H1 (cell line): ENCODE results near the gene SLC20A1. TPM values are rescaled to one million over a fixed set of nuclear protein-coding genes. Genes with fewer than 3 reads are reported as not detected.

Experiments used
- CTCF ChIA-PET: fragments of 300-600 bp; sonication (Branson Sonifier 250); formaldehyde crosslinking; loops from one replicate; lab custom pipeline; 2021; ENCODE audit not compliant: partially characterized antibody; lab: Charles Lee
- POLR2A ChIA-PET: fragments of 300-600 bp; sonication (Branson Sonifier 250); formaldehyde crosslinking; loops from one replicate; lab custom pipeline; 2021; ENCODE audit warnings: inconsistent platforms; ENCODE audit not compliant: partially characterized antibody; lab: Charles Lee
- DNase-seq, 2 experiments: peaks; one replicate each; pipeline versions ENCODE4 v3.0.0 to v3.0.0-alpha.2; 2010 to 2022; ENCODE audit warnings: low spot score in 2 of 2, low read depth in 1 of 2, mixed read lengths in 1 of 2
- FAIRE-seq: peaks from 2 replicates; lab custom pipeline; 2011; peaks lifted over from hg19 to GRCh38; lab: Jason Lieb, UNC
- H2AFZ ChIP-seq: 2 replicates; pipeline ENCODE4 v1.8.1; 2012; ENCODE audit warnings: low read length, inconsistent platforms
- H2AK5ac ChIP-seq: 2 replicates; pipeline ENCODE4 v1.6.1; 2013; ENCODE audit warnings: low read depth, low read length
- H2BK120ac ChIP-seq: replicated peaks from 2 replicates; pipeline ENCODE3; 2013; ENCODE audit warnings: low read depth, low read length, inconsistent platforms
- H2BK12ac ChIP-seq: 2 replicates; pipeline ENCODE4 v1.6.1; 2013; ENCODE audit warnings: low read depth, low read length
- H2BK15ac ChIP-seq: 2 replicates; pipeline ENCODE4 v1.6.1; 2013; ENCODE audit warnings: low read length
- H2BK20ac ChIP-seq: 2 replicates; pipeline ENCODE4 v1.6.1; 2013; ENCODE audit warnings: low read length
- H2BK5ac ChIP-seq: 2 replicates; pipeline ENCODE4 v1.6.1; 2013; ENCODE audit warnings: low read depth, low read length
- H3K14ac ChIP-seq: 2 replicates; pipeline ENCODE4 v1.6.1; 2013; ENCODE audit warnings: inconsistent platforms; ENCODE audit not compliant: insufficient read length
- H3K18ac ChIP-seq: 2 replicates; pipeline ENCODE4 v1.6.1; 2013; ENCODE audit warnings: low read length; ENCODE audit errors: extremely low read depth
- H3K23ac ChIP-seq: 2 replicates; pipeline ENCODE4 v1.6.1; 2013; ENCODE audit warnings: inconsistent platforms; ENCODE audit not compliant: insufficient read length
- H3K23me2 ChIP-seq: 2 replicates; pipeline ENCODE4 v1.6.1; 2013; ENCODE audit warnings: low read depth, low read length
- H3K27ac ChIP-seq: 2 replicates; pipeline ENCODE4 v1.6.1; 2011; ENCODE audit warnings: low read depth, low read length, inconsistent platforms
- H3K27me3 ChIP-seq, 4 experiments: replicated peaks in 1 of 4; 1 replicate in 1 of 4; 2 replicates in 3 of 4; pipeline versions ENCODE4 v1.6.1 to v1.8.1; 2011 to 2013; ENCODE audit warnings: low read length in 3 of 4, mild to moderate bottlenecking in 3 of 4, inconsistent platforms in 2 of 4, mixed read lengths in 2 of 4, moderate library complexity in 1 of 4; ENCODE audit not compliant: control insufficient read depth in 3 of 4, insufficient read depth in 3 of 4; ENCODE audit errors: extremely low read depth in 1 of 4
- H3K36me3 ChIP-seq, 4 experiments: 2 replicates each; pipeline versions ENCODE4 v1.6.1 to v1.8.1; 2011 to 2013; ENCODE audit warnings: mild to moderate bottlenecking in 4 of 4, low read length in 3 of 4, moderate library complexity in 2 of 4, control low read depth in 1 of 4, inconsistent platforms in 1 of 4; ENCODE audit not compliant: insufficient read depth in 4 of 4, control insufficient read depth in 2 of 4
- H3K4ac ChIP-seq: replicated peaks from 2 replicates; pipeline ENCODE3; 2013; ENCODE audit warnings: low read length, low read depth, mixed read lengths, inconsistent platforms; ENCODE audit not compliant: insufficient read length
- H3K4me1 ChIP-seq, 4 experiments: replicated peaks in 1 of 4; 1 replicate in 1 of 4; 2 replicates in 3 of 4; pipeline versions ENCODE4 v1.6.1 to v1.8.1; 2011 to 2013; ENCODE audit warnings: low read length in 3 of 4, inconsistent platforms in 2 of 4, mixed read lengths in 1 of 4; ENCODE audit not compliant: insufficient read depth in 4 of 4, control insufficient read depth in 3 of 4
- H3K4me2 ChIP-seq, 2 experiments: 2 replicates each; pipeline versions ENCODE4 v1.6.1 to v1.8.1; 2011 to 2013; ENCODE audit warnings: low read depth in 2 of 2, low read length in 2 of 2, control low read depth in 1 of 2, inconsistent platforms in 1 of 2, mild to moderate bottlenecking in 1 of 2; ENCODE audit not compliant: insufficient read depth in 1 of 2
- H3K4me3 ChIP-seq, 4 experiments: fragments of 200-600, 300-600 bp in 1 of 4; sonication (generic), shearing (Covaris generic), sonication (Bioruptor Twin) in 1 of 4; 2 replicates each; pipeline versions ENCODE4 v1.5.1 to v1.8.1; 2011 to 2016; ENCODE audit warnings: low read length in 4 of 4, low read depth in 3 of 4, control low read depth in 2 of 4, inconsistent platforms in 2 of 4, mild to moderate bottlenecking in 2 of 4, mixed read lengths in 1 of 4, moderate library complexity in 1 of 4; ENCODE audit not compliant: insufficient read depth in 2 of 4; ENCODE audit errors: extremely low read depth in 1 of 4
- H3K56ac ChIP-seq: replicated peaks from 2 replicates; pipeline ENCODE3; 2013; ENCODE audit warnings: low read depth, mild to moderate bottlenecking, mixed read lengths, low read length, inconsistent platforms; ENCODE audit not compliant: insufficient read length
- H3K79me1 ChIP-seq: 2 replicates; pipeline ENCODE4 v1.6.1; 2013; ENCODE audit warnings: low read depth, low read length, control low read depth
- H3K79me2 ChIP-seq, 2 experiments: 2 replicates each; pipeline versions ENCODE4 v1.6.1 to v1.8.1; 2012 to 2013; ENCODE audit warnings: low read length in 2 of 2, mild to moderate bottlenecking in 2 of 2, inconsistent platforms in 1 of 2; ENCODE audit not compliant: insufficient read depth in 2 of 2, control insufficient read depth in 1 of 2
- H3K9ac ChIP-seq, 4 experiments: replicated peaks in 1 of 4; 1 replicate in 1 of 4; 2 replicates in 3 of 4; pipeline versions ENCODE4 v1.6.1 to v1.8.1; 2011 to 2013; ENCODE audit warnings: low read depth in 3 of 4, low read length in 3 of 4, control low read depth in 2 of 4, mild to moderate bottlenecking in 2 of 4, moderate library complexity in 2 of 4, inconsistent platforms in 1 of 4; ENCODE audit errors: extremely low read depth in 1 of 4
- H3K9me3 ChIP-seq, 2 experiments: 2 replicates each; pipeline versions ENCODE4 v1.6.1 to v1.8.1; 2012 to 2013; ENCODE audit warnings: mild to moderate bottlenecking in 2 of 2, moderate library complexity in 2 of 2, control low read depth in 1 of 2, inconsistent platforms in 1 of 2, low read depth in 1 of 2, low read length in 1 of 2, mixed read lengths in 1 of 2; ENCODE audit not compliant: insufficient read depth in 2 of 2
- H4K20me1 ChIP-seq, 2 experiments: replicated peaks in 1 of 2; 2 replicates each; pipeline versions ENCODE3 to v1.8.1; 2011 to 2013; ENCODE audit warnings: inconsistent platforms in 2 of 2, low read length in 2 of 2, mild to moderate bottlenecking in 1 of 2; ENCODE audit not compliant: insufficient read depth in 2 of 2, control insufficient read depth in 1 of 2
- H4K5ac ChIP-seq: 2 replicates; pipeline ENCODE4 v1.6.1; 2013; ENCODE audit warnings: low read length, low read depth, mixed read lengths, inconsistent platforms; ENCODE audit not compliant: insufficient read length
- H4K8ac ChIP-seq: 2 replicates; pipeline ENCODE4 v1.8.0; 2013; ENCODE audit warnings: mild to moderate bottlenecking, moderate library complexity, low read length, inconsistent platforms; ENCODE audit not compliant: insufficient read depth; ENCODE audit errors: extremely low read depth
- H4K91ac ChIP-seq: replicated peaks from 2 replicates; pipeline ENCODE3; 2013; ENCODE audit warnings: low read length, mixed read lengths, inconsistent platforms; ENCODE audit not compliant: insufficient read length
- BRCA1 ChIP-seq: IDR thresholded peaks from 2 replicates; pipeline ENCODE4 v1.6.1; 2012; ENCODE audit warnings: low read depth, low read length, improper control_type of control experiment
- CTBP2 ChIP-seq: IDR thresholded peaks from 2 replicates; pipeline ENCODE4 v1.7.0; 2011; ENCODE audit warnings: borderline replicate concordance, mild to moderate bottlenecking, moderate library complexity, mixed read lengths, low read length; ENCODE audit not compliant: insufficient read depth, insufficient read length
- EGR1 ChIP-seq: IDR thresholded peaks from 2 replicates; pipeline ENCODE4 v1.6.1; 2011; ENCODE audit warnings: low read depth, low read length, borderline replicate concordance
- EP300 ChIP-seq, 2 experiments: IDR thresholded peaks; 1 replicate in 1 of 2; 2 replicates in 1 of 2; pipeline ENCODE4 v1.6.1; 2011 to 2012; ENCODE audit warnings: low read depth in 2 of 2, low read length in 2 of 2, mild to moderate bottlenecking in 2 of 2, borderline replicate concordance in 1 of 2, inconsistent platforms in 1 of 2, moderate library complexity in 1 of 2
- RAD21 ChIP-seq, 2 experiments: IDR thresholded peaks in 1 of 2; conservative IDR thresholded peaks in 1 of 2; 2 replicates each; pipeline ENCODE4 v1.6.1; 2011; ENCODE audit warnings: low read depth in 2 of 2, low read length in 2 of 2, improper control_type of control experiment in 1 of 2, inconsistent platforms in 1 of 2, mild to moderate bottlenecking in 1 of 2, moderate library complexity in 1 of 2
- SP2 ChIP-seq: IDR thresholded peaks from 2 replicates; pipeline ENCODE4 v1.6.1; 2012; ENCODE audit warnings: mild to moderate bottlenecking, low read length, inconsistent platforms
- SP4 ChIP-seq: IDR thresholded peaks from 2 replicates; pipeline ENCODE4 v1.6.1; 2012; ENCODE audit warnings: low read length, inconsistent platforms
- SRF ChIP-seq: IDR thresholded peaks from 2 replicates; pipeline ENCODE4 v1.6.1; 2011; ENCODE audit warnings: mild to moderate bottlenecking, low read depth, low read length, moderate library complexity
- TAF1 ChIP-seq: IDR thresholded peaks from 2 replicates; pipeline ENCODE4 v1.6.1; 2011; ENCODE audit warnings: mild to moderate bottlenecking, low read depth, low read length
- TAF7 ChIP-seq: optimal IDR thresholded peaks from 2 replicates; pipeline ENCODE3; 2011; ENCODE audit warnings: low read depth, mild to moderate bottlenecking, inconsistent platforms, low read length, moderate library complexity, borderline replicate concordance
- TCF12 ChIP-seq: IDR thresholded peaks from 2 replicates; pipeline ENCODE4 v1.6.1; 2011; ENCODE audit warnings: low read depth, mild to moderate bottlenecking, low read length
- YY1 ChIP-seq: IDR thresholded peaks from 2 replicates; pipeline ENCODE4 v1.6.1; 2011; ENCODE audit warnings: low read depth, mild to moderate bottlenecking, low read length
- WGBS, 2 experiments: shearing (Covaris generic) in 1 of 2; methylation state at CpG; one replicate each; pipeline versions ENCODE4 v1.1.6 to v1.1.7; 2013 to 2015; ENCODE audit warnings: low lambda C conversion rate in 2 of 2, mixed read lengths in 2 of 2, inconsistent platforms in 1 of 2, low coverage in 1 of 2, missing lambda C conversion rate in 1 of 2; ENCODE audit not compliant: insufficient replicate concordance in 2 of 2, insufficient coverage in 1 of 2, insufficient read length in 1 of 2; ENCODE audit errors: extremely low coverage in 1 of 2, missing lambda C conversion rate in 1 of 2; 5-methylcytosine and 5-hydroxymethylcytosine counted together
- polyA plus RNA-seq, 7 experiments: library from polyadenylated mRNA; depleted of rRNA in 3 of 7; stranded (reverse) in 5 of 7; unstranded in 2 of 7; fragments of >200 nt in 5 of 7; fragments of 200-250 nt in 2 of 7; gene quantifications; 1 replicate in 5 of 7; 2 replicates in 1 of 7; 4 replicates in 1 of 7; pipeline versions ENCODE4 v1.2.1 to v1.2.3, GENCODE V29; 2011 to 2013; ENCODE audit warnings: missing spikeins in 2 of 7, mixed read lengths in 2 of 7
- total RNA-seq: library from RNA; stranded (reverse); fragmentation: NEBNext Ultra II Directional; extraction: Animal tissue kit (Norgen Biotek cat#: 25700); gene quantifications from 2 replicates; pipeline ENCODE4 v1.2.1, GENCODE V29; 2021
- TF ChIP-seq, protein P1 (sequence below): IDR thresholded peaks from 2 replicates; pipeline ENCODE4 v1.6.1; 2012; ENCODE audit warnings: low read length, inconsistent platforms

SLC20A1 gene
- total and polyA plus RNA-seq, 2 of the 8 experiments (the other 6 are each of a cell fraction or from before 2014, with no cell fraction given) = 42.6 to 105 TPM

DNA sequence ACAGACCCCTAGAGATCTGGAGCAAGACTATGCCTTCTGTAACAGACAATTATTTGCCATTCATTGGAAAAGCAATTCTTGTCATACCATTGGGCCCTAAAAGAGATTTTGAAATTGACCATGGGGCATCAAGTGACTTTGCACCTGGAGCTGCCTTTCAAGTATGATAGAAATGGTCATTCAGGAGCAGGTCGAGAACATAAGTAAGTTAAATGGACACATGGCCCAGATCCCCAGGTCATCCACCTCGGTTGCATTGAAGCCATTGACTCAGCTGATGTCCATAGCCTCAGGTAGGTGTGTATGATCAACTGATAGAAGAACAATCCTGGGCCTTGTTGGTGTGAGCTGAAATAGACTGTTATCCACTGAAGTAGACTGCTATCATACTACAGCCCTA, 42.0 kb upstream of the SLC20A1 start:
- no peak overlapping the region for H4K5ac ChIP-seq
- no peak overlapping the region for H2AFZ ChIP-seq
- H4K91ac ChIP-seq = no peak overlapping the region
- no peak overlapping the region for H3K27ac ChIP-seq
- H3K18ac ChIP-seq = no peak overlapping the region
- 88% methylated on average over 2 of the region's 2 CpGs; no CpG with 5 or more reads in 1 of the 2 experiments for WGBS, 2 experiments
- H2BK20ac ChIP-seq = no peak overlapping the region
- H3K9me3 ChIP-seq = no peaks in the 10 kb centered on the region
- H3K56ac ChIP-seq = no peak overlapping the region
- H3K27me3 ChIP-seq = no peaks in the 10 kb centered on the region
- no peak for DNase-seq
- POLR2A ChIA-PET = interaction anchor here (0.6 to 0.9 kb wide), 2 partner anchors 11 to 80 kb away, joined by 3 read pairs; no protein-coding TSS in a partner anchor
- CTCF ChIA-PET = interaction anchor here (1.3 to 8.9 kb wide), 4 partner anchors 23 to 123 kb away, joined by 3 to 57 read pairs (median 12); no protein-coding TSS in a partner anchor
- no peak overlapping the region for H2BK120ac ChIP-seq
- no peak for FAIRE-seq
- H3K23me2 ChIP-seq = no peaks in the 10 kb centered on the region
- H3K9ac ChIP-seq = no peak overlapping the region
- no peaks in the 10 kb centered on the region for H3K79me1 ChIP-seq
- no peak overlapping the region for H2BK12ac ChIP-seq
- H4K20me1 ChIP-seq = no peaks in the 10 kb centered on the region
- H2BK5ac ChIP-seq = no peak overlapping the region
- H3K4me3 ChIP-seq = no peak overlapping the region
- H2AK5ac ChIP-seq = no peak overlapping the region
- no peak overlapping the region for H3K4ac ChIP-seq
- H3K4me1 ChIP-seq = no peaks in the 10 kb centered on the region
- no peak overlapping the region for H2BK15ac ChIP-seq
- H3K4me2 ChIP-seq = no peak overlapping the region
- H3K23ac ChIP-seq = no peak overlapping the region
- H4K8ac ChIP-seq = no peak overlapping the region
- H3K36me3 ChIP-seq = no peaks in the 10 kb centered on the region
- no peak overlapping the region for H3K14ac ChIP-seq
- no peaks in the 10 kb centered on the region for H3K79me2 ChIP-seq
- TF ChIP-seq BRCA1 = no peak
- no peak for TF ChIP-seq TCF12
- no peak for TF ChIP-seq RAD21 (IDR thresholded peaks at IDR 0.05 in 1 of 2, conservative IDR thresholded peaks at IDR 0.05 in 1 of 2; ENCODE audit: low read depth in 2 of 2, low read length in 2 of 2)
- TF ChIP-seq TAF1 = no peak
- no peak for TF ChIP-seq SRF
- no peak for TF ChIP-seq YY1
- no peak for TF ChIP-seq EP300 (IDR thresholded peaks at IDR 0.05; ENCODE audit: borderline replicate concordance in 1 of 2, low read depth in 2 of 2, low read length in 2 of 2)
- TF ChIP-seq, protein P1, sequence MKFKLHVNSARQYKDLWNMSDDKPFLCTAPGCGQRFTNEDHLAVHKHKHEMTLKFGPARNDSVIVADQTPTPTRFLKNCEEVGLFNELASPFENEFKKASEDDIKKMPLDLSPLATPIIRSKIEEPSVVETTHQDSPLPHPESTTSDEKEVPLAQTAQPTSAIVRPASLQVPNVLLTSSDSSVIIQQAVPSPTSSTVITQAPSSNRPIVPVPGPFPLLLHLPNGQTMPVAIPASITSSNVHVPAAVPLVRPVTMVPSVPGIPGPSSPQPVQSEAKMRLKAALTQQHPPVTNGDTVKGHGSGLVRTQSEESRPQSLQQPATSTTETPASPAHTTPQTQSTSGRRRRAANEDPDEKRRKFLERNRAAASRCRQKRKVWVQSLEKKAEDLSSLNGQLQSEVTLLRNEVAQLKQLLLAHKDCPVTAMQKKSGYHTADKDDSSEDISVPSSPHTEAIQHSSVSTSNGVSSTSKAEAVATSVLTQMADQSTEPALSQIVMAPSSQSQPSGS = no peak
- TF ChIP-seq SP4 = no peak
- TF ChIP-seq EGR1 = no peak
- no peak for TF ChIP-seq TAF7
- TF ChIP-seq SP2 = no peak
- no peak for TF ChIP-seq CTBP2
